Mononuclear cell (primary cell): ENCODE measurements around the gene TMEM235. TPM values are rescaled to one million over a fixed set of nuclear protein-coding genes. Genes with fewer than 3 reads are reported as not detected.

Experiments used
- H3K27me3 ChIP-seq: 2 replicates; pipeline ENCODE4 v1.6.0; 2011; ENCODE audit warnings: low read length, control low read depth; ENCODE audit not compliant: insufficient read depth
- H3K4me1 ChIP-seq: 2 replicates; pipeline ENCODE4 v1.5.1; 2011; ENCODE audit warnings: mild to moderate bottlenecking, low read length, control low read depth; ENCODE audit not compliant: insufficient read depth
- H3K4me3 ChIP-seq: 2 replicates; pipeline ENCODE4 v1.5.1; 2011; ENCODE audit warnings: mild to moderate bottlenecking, low read length, moderate library complexity
- H3K9me3 ChIP-seq: 2 replicates; pipeline ENCODE4 v1.5.1; 2011; ENCODE audit warnings: low read depth, mild to moderate bottlenecking, control low read depth, low read length
- total RNA-seq: library from RNA; depleted of rRNA; stranded (reverse); fragments of >200 nt; gene quantifications from one replicate; pipeline ENCODE4 v1.2.3, GENCODE V29; 2012

Gene TMEM235
- total RNA-seq, 1 donor: not detected

DNA sequence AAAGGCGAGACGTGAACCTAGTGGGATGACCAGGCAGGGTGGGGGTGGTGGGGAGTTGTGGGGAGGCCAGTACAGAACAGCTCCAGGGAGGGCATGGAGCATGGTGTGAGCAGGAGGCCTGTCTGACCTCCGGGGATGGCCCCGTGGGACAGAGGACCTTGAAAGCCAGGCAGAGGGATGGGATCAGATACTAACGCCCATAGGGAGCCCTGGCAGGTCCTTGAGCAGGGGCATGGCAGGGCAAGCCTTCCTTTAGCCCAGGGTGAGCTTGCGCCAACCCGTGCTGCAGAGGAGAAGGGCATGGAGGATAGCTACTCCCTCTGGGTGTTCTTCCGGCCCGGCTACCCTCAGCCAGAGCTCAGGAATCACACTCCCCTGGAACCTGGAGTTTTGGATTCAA, 35.3 kb downstream of the TMEM235 start:
- no peaks in the 10 kb centered on the region for H3K27me3 ChIP-seq
- H3K4me3 ChIP-seq: no peak overlapping the region
- H3K9me3 ChIP-seq: no peaks in the 10 kb centered on the region
- peaks cover 24% of the 10 kb centered on the region for H3K4me1 ChIP-seq

DNA sequence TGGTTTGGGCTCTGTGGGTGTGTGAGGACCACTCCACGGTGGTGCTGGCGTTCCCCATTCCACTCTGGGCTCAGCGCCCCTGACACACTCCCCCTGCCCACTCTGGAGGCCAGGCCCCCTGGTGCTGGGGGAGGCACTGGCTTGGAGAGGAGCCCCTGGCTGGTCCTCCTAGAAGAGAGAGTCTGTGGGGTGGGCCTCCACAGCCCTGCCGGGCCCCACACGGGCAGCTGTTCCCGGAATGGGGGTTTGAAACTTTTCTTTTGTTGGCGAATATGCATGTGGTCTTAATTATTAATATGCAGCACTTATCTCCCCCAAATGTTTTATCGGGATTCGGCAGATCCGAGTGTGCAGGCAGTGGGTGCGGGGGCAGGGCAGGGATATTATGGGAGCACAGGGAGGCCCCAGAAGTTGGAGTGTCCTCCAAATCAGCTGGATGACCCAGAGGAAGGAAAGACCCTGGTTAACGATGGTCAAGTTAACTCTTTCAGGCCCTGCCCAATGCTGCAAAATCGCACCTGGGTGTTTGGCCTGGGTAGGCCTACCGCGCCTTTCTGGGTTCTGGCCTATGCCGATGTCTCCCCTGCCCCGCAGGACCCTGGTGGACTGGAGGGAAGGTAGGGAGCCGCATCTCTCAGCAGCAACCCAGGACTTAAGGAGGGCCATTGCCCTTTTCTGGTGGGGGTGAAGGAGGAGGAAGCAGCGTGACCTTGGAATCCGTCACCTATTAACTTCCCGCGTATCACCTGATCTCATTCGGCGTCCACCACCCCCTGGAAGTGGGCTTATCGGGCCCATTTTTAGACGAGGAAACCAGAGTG, 36.0 kb downstream of the TMEM235 start:
- H3K27me3 ChIP-seq: peaks cover 4% of the 10 kb centered on the region
- peaks cover 24% of the 10 kb centered on the region for H3K4me1 ChIP-seq
- no peak overlapping the region for H3K4me3 ChIP-seq
- no peaks in the 10 kb centered on the region for H3K9me3 ChIP-seq

DNA sequence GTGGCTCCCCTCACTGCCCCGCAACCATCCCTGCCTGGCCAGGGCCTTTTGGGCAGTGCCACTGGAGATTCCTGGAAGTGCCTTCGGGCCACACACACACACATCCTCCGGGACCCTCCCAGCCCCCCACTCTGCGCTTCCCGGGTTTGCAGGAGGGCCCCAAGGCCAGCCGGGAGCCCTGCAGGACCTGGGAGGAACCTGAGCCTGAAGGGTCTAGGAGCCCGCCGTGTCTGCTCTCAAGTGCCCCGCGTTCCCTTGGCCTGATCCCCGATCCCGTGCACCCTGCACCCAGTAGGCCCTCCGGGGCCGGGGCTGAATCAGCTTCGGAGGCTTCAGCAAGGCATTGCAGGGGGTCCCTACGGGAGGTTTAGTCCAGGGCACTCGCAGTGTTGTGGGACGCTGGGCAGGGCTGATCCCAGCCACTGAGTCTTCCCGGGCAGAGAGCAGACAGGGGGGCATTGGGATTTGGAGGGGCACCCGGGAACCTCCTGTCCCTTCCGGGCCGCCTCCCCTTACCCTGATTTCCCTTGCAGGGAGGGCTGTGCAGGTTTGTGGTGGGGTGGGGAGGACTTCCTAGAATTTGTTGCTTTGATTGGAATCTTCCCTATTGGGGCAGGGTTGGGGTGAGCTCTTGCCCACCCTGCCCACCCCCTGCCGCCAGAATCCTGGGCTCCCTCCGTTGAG, 36.9 kb downstream of the TMEM235 start:
- no peak overlapping the region for H3K4me3 ChIP-seq
- H3K27me3 ChIP-seq: peaks cover 4% of the 10 kb centered on the region

DNA sequence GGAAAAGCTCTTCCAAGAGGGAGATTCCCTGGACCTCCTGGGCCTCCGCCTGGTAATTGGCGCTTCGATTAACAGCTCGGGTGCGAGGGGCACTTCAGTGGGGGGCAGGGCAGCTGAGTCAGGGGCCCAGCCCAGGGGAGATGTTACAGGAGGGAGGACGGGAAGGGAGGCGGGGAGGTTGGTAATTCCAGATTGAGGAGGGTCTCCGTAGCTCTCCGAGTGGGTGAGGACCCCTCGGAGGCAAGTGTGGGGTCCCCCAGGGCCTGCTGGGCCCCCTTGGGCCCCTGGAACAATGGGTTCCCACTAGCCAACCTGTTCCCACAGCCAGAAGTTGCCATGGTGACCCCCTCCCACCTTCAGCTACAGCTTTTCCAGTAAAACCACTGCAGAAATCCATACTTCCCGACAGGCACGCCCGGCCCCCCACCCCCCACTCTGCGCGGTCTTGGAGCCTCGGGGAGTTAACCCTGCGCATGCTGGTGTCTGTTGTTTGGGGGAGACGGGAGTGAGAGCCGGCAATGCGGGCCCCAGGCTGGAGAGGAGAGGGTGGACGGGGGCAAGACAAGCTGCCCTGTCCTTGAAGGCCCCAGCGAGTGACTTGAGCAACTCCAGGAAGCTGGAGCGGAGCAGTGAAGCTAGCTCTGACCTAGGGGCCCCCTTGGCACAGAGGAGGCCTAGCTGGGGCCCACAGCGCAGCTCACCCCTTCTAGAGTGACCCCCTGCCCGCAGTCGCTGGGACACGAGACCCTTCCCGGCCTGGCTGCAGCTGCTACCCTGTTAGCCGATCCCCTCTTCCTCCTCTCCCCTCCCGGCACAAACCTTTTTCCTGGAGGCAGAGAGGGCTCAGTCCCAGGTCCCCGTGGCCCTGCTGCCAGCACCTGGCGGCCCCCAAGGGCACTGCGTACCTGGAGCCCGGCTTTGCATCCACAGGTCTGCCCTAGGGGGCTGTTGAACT, 37.8 kb downstream of the TMEM235 start:
- H3K4me3 ChIP-seq: no peak overlapping the region
- H3K9me3 ChIP-seq: no peaks in the 10 kb centered on the region
- peaks cover 15% of the 10 kb centered on the region for H3K4me1 ChIP-seq
- H3K27me3 ChIP-seq: peaks cover 4% of the 10 kb centered on the region

More for the DNA sequence above, 36.9 kb downstream of the TMEM235 start:
- Histone ChIP-seq H3K9me3 (no peaks in the 10 kb centered on the region), H3K4me1 (peaks cover 23% of the 10 kb centered on the region)

DNA sequence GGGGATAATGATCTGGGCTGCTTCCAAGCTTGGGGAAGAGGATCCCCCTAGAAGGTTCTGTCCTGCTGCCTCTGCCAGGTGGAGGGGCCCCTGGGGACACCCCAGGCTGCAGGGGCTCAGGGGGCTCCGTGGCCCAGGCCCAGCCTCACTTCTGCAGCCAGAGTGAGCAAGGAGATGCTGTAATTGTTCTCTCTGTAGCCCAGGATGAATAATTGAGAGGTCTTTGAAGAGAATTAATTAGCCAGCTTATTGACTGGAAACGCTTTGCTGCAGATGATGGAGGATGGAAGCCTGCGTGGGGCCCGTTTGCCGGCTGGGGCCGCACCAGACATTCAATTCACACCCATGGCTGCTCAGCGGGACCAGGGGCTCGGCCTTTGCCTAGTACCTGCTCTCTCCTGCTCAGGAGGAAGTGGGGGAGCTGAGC, 38.5 kb downstream of the TMEM235 start:
- peaks cover 15% of the 10 kb centered on the region for H3K4me1 ChIP-seq
- no peak overlapping the region for H3K4me3 ChIP-seq
- H3K27me3 ChIP-seq: peaks cover 4% of the 10 kb centered on the region
- H3K9me3 ChIP-seq: no peaks in the 10 kb centered on the region

- Histone ChIP-seq H3K27me3 (peaks cover 4% of the 10 kb centered on the region), H3K9me3 (no peaks in the 10 kb centered on the region), H3K4me3 (no peak overlapping the region), H3K4me1 (peaks cover 15% of the 10 kb centered on the region)
These were observed 40.2 kb downstream of the TMEM235 start for GRCh38 chr17:78271419-78272170.

GRCh38 chr17:78272181-78272913, 40.9 kb downstream of the TMEM235 start:
- Histone ChIP-seq H3K9me3 (no peaks in the 10 kb centered on the region), H3K4me3 (no peak overlapping the region), H3K4me1 (peaks cover 15% of the 10 kb centered on the region), H3K27me3 (peaks cover 4% of the 10 kb centered on the region)

GRCh38 chr17:78272914-78273258, 41.5 kb downstream of the TMEM235 start:
- Histone ChIP-seq H3K27me3 (peaks cover 4% of the 10 kb centered on the region), H3K4me1 (peaks cover 15% of the 10 kb centered on the region), H3K4me3 (no peak overlapping the region), H3K9me3 (no peaks in the 10 kb centered on the region)

DNA sequence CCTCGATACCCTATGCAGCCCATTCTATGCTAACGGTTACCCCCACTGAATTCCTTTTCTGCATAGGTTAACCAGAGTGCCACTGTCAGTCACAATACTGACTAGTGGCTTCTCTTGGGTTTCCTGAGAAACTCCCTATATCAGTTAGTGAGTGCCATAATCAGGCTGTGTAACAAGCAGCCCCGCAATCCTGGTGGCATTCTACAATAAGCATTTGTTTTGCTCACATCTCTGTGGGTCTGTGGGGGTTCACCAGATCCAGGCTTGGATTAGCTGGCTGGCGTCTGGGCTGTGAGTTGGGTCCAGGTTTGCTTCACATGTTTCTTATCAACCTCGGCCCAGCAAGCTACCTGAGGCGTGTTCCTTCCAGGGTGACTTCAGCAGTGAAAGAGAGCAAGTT, 42.4 kb downstream of the TMEM235 start:
- Histone ChIP-seq H3K27me3 (peaks cover 4% of the 10 kb centered on the region), H3K4me1 (peaks cover 15% of the 10 kb centered on the region), H3K4me3 (no peak overlapping the region), H3K9me3 (no peaks in the 10 kb centered on the region)

- Histone ChIP-seq H3K9me3 (no peaks in the 10 kb centered on the region), H3K27me3 (peaks cover 4% of the 10 kb centered on the region), H3K4me1 (peaks cover 15% of the 10 kb centered on the region), H3K4me3 (no peak overlapping the region)
These were observed 43.9 kb downstream of the TMEM235 start for GRCh38 chr17:78275355-78275754.

- Histone ChIP-seq H3K4me1 (peaks cover 15% of the 10 kb centered on the region), H3K27me3 (peaks cover 4% of the 10 kb centered on the region), H3K9me3 (no peaks in the 10 kb centered on the region), H3K4me3 (no peak overlapping the region)
These were observed 44.9 kb downstream of the TMEM235 start for GRCh38 chr17:78276098-78276887.

GRCh38 chr17:78278139-78278741, 46.8 kb downstream of the TMEM235 start:
- Histone ChIP-seq H3K27me3 (no peaks in the 10 kb centered on the region), H3K9me3 (no peaks in the 10 kb centered on the region), H3K4me3 (no peak overlapping the region), H3K4me1 (peaks cover 6% of the 10 kb centered on the region)
